ENCODE results near the gene ERC2. TPM values are rescaled to one million over a fixed set of nuclear protein-coding genes. Genes with fewer than 3 reads are reported as not detected.

ERC2 gene
- total and polyA plus RNA-seq, 2 donors (not counting 3 experiments of a cell fraction or from before 2014, with no cell fraction given): 5.6 to 15.5 TPM

DNA sequence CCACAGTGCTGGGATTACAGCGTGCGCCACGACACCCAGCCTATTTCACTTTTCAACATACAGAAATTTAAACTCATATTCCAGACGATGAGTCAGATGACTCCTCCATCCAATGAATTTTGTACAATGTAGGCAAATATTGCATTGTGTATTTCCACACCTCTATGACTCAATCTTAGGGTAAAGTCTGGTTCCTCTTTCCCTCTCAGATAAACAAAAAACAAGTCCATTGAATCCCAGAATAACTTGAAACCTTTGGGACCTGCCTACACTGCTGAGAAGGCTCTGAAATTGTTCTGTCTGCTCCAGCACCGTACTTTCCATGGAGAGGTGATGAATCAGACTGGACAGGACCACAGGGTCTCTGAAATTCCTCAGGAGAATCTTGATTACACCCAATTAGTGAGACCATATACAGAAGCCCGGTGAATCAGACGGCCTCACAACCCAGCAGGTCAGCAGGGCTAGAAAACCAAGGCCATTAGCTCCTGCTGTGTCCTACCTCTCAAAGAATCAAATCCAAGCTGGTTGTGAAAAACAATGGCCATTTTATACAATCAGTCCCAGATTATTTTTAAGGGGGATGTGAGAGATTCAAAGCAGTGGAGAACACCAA is 112.6 kb downstream of the ERC2 start:
- no TSS peak for BruUV-seq (replicated peaks)
- H3K9me1 ChIP-seq (replicated peaks; ENCODE audit: control insufficient read depth, extremely low read depth, insufficient read depth, low read length): no peaks in the 10 kb centered on the region
- no peaks in the 10 kb centered on the region for H3K36me3 ChIP-seq (ENCODE audit: control insufficient read depth in 2 of 2, extremely low read depth in 1 of 2, insufficient read depth in 2 of 2, low read length in 2 of 2)
- no peak overlapping the region for H2AFZ ChIP-seq (ENCODE audit: low read depth, low read length)
- no peak overlapping the region for H3K27ac ChIP-seq (ENCODE audit: insufficient read depth, low read depth, low read length)
- CTCF ChIA-PET: interaction anchor here (0.9 to 3.3 kb wide), 5 partner anchors 8 to 17 kb away, joined by 3 to 16 read pairs (median 3); no protein-coding TSS in a partner anchor
- H3K9ac ChIP-seq (replicated peaks; ENCODE audit: extremely low read depth, insufficient read depth, low read length): no peak overlapping the region
- H4K20me1 ChIP-seq (replicated peaks; ENCODE audit: control insufficient read depth, extremely low read depth, insufficient read depth, low read length): no peaks in the 10 kb centered on the region
- dilution Hi-C loops (cut with MboI; ENCODE audit: extremely low pct_ligation_motif_present, low sequenced_read_pairs): no loop called here
- TF ChIP-seq FOS (IDR thresholded peaks at IDR 0.05; ENCODE audit: borderline replicate concordance, insufficient read depth, low read length) (no peak), GATA2 (IDR thresholded peaks at IDR 0.05; ENCODE audit: insufficient read depth, insufficient read length, low read depth, low read length) (no peak), POLR2A (IDR thresholded peaks at IDR 0.05; ENCODE audit: low read depth, low read length) (no peak), EZH2 (IDR thresholded peaks at IDR 0.05; ENCODE audit: borderline replicate concordance, low read depth, low read length, severe bottlenecking) (no peak), JUN (IDR thresholded peaks at IDR 0.05; ENCODE audit: borderline replicate concordance, insufficient read depth, insufficient read length, low read depth) (no peak), POLR2AphosphoS5 (IDR thresholded peaks at IDR 0.05; ENCODE audit: insufficient read depth, low read depth, low read length) (no peak), MYC (IDR thresholded peaks at IDR 0.05; ENCODE audit: low read depth, low read length) (no peak)
- TF ChIP-seq, protein P1, sequence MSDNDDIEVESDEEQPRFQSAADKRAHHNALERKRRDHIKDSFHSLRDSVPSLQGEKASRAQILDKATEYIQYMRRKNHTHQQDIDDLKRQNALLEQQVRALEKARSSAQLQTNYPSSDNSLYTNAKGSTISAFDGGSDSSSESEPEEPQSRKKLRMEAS (IDR thresholded peaks at IDR 0.05; ENCODE audit: insufficient read depth, insufficient read length): no peak
- TF ChIP-seq, protein P2, sequence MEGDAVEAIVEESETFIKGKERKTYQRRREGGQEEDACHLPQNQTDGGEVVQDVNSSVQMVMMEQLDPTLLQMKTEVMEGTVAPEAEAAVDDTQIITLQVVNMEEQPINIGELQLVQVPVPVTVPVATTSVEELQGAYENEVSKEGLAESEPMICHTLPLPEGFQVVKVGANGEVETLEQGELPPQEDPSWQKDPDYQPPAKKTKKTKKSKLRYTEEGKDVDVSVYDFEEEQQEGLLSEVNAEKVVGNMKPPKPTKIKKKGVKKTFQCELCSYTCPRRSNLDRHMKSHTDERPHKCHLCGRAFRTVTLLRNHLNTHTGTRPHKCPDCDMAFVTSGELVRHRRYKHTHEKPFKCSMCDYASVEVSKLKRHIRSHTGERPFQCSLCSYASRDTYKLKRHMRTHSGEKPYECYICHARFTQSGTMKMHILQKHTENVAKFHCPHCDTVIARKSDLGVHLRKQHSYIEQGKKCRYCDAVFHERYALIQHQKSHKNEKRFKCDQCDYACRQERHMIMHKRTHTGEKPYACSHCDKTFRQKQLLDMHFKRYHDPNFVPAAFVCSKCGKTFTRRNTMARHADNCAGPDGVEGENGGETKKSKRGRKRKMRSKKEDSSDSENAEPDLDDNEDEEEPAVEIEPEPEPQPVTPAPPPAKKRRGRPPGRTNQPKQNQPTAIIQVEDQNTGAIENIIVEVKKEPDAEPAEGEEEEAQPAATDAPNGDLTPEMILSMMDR (IDR thresholded peaks at IDR 0.05; ENCODE audit: extremely low read depth in 1 of 2, insufficient read depth in 1 of 2, low read depth in 1 of 2, low read length in 2 of 2): no peak
- H3K4me1 ChIP-seq (ENCODE audit: control insufficient read depth, extremely low read depth, insufficient read depth, low read length): no peaks in the 10 kb centered on the region
- H3K9me3 ChIP-seq (replicated peaks; ENCODE audit: control insufficient read depth, insufficient read depth, low read length): no peaks in the 10 kb centered on the region
- POLR2A ChIA-PET: no interaction called here
- FAIRE-seq (no peak), DNase-seq (ENCODE audit: low read depth, low spot score) (peak; percentile 8)
- no peak overlapping the region for H3K4me2 ChIP-seq (ENCODE audit: insufficient read depth, low read length)
- H3K79me2 ChIP-seq (ENCODE audit: control insufficient read depth, insufficient read depth, low read length): no peaks in the 10 kb centered on the region
- no peak overlapping the region for H3K4me3 ChIP-seq (replicated peaks in 1 of 3; ENCODE audit: insufficient read depth in 1 of 3, low read depth in 1 of 3, low read length in 3 of 3)
- no peaks in the 10 kb centered on the region for H3K27me3 ChIP-seq (ENCODE audit: control insufficient read depth in 2 of 2, insufficient read depth in 2 of 2, low read length in 2 of 2)
- intact Hi-C loops (cut with micrococcal nuclease): no loop called here
